Cortex of kidney (tissue), 1 donor: Measurements from ENCODE around the gene EIF5.

Experiments
- DNase-seq: peaks from one replicate; lab custom pipeline; 2025; lab: John Stamatoyannopoulos, UW

EIF5 gene

DNA sequence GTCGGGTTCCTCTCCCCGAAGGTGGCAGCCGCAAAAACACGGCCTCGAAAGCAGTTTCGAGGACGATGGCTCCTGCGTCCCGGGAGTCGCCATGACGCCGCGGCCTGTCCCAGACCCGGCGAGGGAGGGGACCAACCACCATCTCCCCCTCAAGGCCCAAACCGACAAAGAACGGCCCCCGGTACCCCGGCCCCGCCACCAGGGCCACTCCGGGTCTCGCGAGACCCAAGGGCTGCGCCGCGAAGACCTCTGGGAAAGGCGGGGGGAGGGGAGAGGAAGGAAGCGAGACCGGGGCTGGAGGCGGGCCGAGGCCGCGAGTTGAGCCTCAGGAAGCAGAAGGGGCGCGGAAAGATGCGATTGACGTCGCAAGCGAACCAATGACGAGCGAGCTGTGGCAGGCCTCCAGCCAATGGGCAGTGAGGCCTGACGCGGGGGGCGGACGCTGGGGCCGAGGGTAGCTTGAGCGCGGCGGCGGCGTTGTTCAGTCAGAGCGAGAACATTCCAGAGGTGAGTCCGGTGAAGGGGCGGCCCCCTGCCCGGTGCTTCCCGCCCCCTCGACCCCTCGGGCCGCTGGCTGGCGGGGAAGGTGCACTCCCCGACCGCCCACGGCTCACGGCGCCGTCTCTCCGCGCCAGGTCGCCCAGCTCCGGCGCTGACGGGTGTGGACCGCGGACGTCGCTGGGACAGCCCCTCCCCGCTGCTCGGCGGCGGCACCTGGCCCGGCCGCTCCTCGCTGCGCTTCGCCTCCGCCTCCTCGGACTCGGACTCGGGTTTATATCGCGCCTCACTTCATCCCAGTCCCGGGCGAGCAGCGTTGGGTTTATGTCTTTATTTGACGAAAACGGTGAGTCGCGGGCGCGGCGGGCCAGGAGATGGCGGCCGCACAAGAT, at the start of gene EIF5:
Gene EIF5 (plus strand): TSS at position 484 of the 890 bp plus-strand sequence. CDS start 1,624 bp downstream, outside the sequence.
- peak; percentile 86 for DNase-seq

- no peak for DNase-seq
These were observed 49.2 kb upstream of the EIF5 start for GRCh38 chr14:103284574-103285467.

DNA sequence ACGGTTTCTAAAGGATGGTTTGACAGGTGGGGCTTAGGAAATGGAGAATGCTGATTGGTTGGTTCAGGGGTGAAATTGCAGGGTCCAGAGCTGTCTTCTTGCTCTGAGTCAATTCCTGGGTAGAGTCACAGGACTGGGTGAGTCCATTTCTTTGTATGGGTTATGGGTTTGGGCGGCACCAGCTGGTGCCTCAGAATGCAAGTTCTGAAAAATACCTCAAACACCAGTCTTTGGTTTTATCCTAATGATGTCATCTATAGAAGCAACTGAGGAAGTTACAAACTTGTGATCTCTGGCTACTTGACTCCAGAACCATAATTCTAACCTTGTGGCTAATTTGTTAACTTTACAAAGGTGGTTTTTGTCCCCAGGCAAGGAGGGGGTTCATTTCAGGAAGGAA, 47.6 kb upstream of the EIF5 start:
- no peak for DNase-seq

- DNase-seq, result no peak
These were observed 46.8 kb upstream of the EIF5 start for GRCh38 chr14:103286968-103287850.

DNA sequence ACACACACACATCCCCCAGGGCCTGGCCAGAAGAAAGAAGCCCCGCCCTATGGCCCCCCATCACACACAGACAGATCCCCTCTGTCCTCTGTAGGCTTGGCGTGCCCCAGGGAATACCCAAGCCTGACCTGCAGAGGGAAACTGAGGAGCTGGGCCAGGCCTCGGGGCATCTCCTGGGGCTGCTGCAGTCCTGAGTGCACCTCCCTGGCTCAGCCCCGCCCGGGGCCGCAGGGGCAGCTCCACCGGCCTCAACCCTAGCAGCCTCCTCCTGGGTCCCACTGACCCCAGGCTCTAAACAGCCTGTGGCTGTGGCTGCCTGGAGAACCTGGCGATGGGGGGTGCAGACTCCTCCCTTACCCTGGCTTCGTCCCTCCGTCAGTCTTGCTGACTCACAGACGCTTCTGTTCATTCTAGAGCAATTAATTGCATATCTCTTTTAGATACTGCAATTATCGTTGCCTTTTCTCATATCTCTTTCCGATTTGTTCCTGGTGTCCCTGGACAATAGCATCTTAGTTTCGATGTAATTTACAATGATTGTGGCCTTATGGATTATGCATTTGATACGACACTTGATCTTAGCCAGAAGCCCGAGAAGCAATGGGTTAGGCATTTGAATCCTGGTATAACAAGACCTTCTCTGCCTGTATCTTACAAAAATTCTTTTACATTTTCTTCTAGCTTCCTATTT, 45.8 kb upstream of the EIF5 start:
- DNase-seq, result no peak

DNA sequence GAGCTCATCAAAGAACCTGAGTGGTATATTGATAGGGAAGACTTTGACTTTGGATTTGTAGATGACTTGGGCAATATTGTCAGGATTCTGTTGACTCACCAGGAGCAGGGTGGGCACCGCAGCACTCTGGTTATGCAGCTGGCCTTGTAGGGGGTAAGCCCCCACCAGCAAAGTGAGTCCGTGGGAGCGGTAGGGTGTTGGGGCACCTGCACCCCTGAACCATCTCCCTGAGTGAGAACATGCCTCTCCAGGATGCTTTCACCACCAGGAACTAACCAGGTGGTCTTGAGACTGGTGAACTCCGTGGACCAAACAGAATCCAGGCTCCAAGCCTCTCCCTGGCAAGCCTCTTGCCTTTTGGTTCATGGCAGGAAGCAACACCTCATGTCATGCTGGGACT, 44.0 kb upstream of the EIF5 start:
- DNase-seq, result no peak

- DNase-seq, result no peak
These were observed 43.5 kb upstream of the EIF5 start for GRCh38 chr14:103290494-103290893.

DNA sequence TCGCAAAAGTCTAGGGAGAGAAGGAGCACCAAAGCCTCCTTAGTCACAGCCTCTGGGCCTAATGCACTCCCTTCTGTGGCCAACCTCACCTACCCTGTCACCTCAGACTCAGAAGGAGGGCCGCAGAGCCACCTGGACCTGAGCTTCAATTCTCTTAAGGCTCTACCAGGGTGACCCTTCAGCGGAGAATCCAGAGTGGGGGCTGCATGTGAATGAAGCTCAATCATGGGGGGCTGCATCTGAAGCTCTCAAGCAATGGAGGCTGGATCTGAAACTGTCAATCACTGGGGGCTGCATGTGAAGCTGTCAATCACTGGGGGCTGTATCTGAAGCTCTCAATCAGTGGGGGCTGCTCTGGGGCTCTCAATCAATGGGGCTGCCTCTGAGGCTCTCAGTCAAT, 43.1 kb upstream of the EIF5 start:
- no peak for DNase-seq

- DNase-seq, result no peak
These were observed 41.3 kb upstream of the EIF5 start for GRCh38 chr14:103292426-103293374.

GRCh38 chr14:103293465-103293864, 40.6 kb upstream of the EIF5 start:
- DNase-seq, result no peak

DNA sequence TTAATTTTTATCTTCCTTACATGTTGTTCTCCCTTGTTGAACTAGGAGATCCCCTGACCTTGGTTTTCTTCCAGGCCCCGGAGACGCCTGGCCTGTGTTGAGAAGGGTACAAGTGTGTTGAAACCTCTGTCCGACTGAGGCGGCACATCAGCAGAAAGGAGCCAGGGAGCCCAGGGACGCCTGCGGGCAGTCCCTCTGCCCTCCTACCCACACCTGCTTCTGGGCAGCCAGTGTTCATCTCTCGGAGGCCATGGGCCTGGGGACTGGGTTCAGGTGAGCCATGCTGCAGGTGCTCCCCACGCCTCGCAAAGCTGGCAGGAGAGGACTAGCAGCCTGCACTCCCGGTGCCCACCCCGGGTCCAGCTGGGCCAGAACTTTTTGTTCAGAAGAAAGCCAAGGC, 39.9 kb upstream of the EIF5 start:
- DNase-seq, result no peak

DNA sequence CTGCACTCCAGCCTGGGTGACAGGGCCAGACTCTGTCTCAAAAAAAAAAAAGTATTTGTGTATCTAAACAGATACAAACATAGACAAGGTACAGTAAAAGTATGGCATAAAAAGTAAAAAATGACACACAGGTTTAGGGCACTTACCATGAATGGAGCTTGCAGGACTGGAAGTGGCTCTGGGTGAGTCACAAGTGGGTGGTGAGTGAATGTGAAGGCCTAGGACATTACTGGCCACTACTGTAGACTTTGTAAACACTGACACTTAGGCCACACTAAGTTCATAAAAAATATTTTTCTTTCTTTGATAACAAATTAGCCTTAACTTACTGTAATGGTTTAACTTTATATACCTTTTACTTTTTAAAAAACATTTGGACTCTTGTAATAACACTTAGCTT, 38.0 kb upstream of the EIF5 start:
- DNase-seq, result no peak

- DNase-seq, result no peak
These were observed 37.0 kb upstream of the EIF5 start for GRCh38 chr14:103296987-103297386.

- no peak for DNase-seq
These were observed 35.4 kb upstream of the EIF5 start for GRCh38 chr14:103298620-103299019.

- DNase-seq, result no peak
These were observed 32.3 kb upstream of the EIF5 start for GRCh38 chr14:103301512-103302354.

DNA sequence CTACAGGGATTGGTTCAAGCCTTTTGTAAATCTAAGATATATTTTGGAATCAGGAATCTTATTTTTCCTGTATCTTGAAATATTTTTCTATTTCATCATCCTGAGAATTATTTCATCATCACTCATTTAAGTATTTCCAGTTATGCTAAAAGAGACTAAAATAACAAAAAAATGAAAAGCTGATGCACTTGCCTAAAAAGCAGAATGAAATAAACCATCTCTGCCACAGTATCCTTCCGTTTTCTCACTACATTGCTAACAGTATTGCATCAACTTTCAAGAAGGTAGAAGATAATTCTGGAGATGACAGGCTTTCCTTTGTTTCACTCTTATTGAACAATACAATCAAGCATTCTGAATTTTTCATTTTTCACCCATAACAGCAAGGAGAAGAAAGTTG, 31.1 kb upstream of the EIF5 start:
- DNase-seq, result no peak

- no peak for DNase-seq
These were observed 29.3 kb upstream of the EIF5 start for GRCh38 chr14:103304706-103305105.

DNA sequence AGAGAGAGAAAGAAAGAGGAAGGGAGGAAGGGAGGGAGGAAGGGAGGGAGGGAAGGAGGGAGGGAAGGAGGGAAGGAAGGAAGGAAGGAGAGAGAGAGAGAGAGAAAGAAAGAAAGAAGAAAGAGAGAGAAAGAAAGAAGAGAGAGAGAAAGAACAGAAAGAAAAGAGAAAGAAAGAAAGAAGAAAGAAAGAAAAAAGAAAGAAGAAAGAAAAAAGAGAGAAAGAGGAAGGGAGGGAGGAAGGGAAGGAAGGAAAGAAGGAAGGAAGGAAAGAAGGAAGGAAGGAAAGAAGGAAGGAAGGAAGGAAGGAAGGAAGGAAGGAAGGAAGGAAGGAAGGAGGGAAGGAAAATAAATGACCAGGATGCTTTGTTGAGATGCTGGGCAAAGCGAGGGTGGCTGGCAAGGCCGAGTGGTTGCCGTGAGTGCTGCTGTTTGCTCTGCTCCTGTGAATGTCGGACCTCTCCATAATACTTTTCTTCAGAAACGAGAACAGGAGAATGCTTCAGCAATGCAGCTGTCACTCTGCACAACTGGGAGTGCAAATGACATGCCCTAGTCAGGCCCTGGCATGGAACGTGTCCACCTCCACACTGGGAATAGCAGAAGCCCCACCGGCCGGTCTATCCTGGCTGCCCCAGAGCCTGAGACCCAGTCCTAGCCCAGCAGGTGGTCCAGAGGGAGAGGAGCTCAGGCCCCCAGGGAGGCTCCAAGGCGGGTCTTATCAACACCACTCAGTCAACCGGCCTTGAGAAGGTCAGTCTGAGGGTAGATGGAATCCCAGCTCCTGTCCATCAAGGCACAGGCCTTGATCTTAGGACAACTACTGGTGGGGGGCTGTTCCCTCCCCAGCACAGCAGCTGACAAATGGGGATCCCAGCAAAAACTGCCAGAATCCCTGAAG, 25.1 kb upstream of the EIF5 start:
- DNase-seq, result no peak
